Activated CD4-positive, alpha-beta T cell treated with anti-CD3 and anti-CD28 coated beads for 36 hours (primary cell): ENCODE results near the gene HGS. TPM values are rescaled to one million over a fixed set of nuclear protein-coding genes. Genes with fewer than 3 reads are reported as not detected.

ENCODE experiments used
- ATAC-seq: fragments of 200-7000 bp; cut with Tn5 transposase; one replicate; pipeline ENCODE4 v1.10.0; 2021; ENCODE audit warnings: mild to moderate bottlenecking, moderate library complexity
- CTCF ChIA-PET: fragments of 350-600 bp; sonication (Branson Sonifier 250); formaldehyde crosslinking; loops from one replicate; lab custom pipeline; 2021; ENCODE audit warnings: antibody characterized with exemption; lab: Charles Lee
- POLR2A ChIA-PET: fragments of 350-600 bp; sonication (Branson Sonifier 250); formaldehyde crosslinking; loops from one replicate; lab custom pipeline; 2021; ENCODE audit warnings: antibody characterized with exemption, inconsistent platforms; lab: Charles Lee
- DNase-seq: peaks from one replicate; pipeline ENCODE4 v3.0.0-alpha.2; 2020
- H3K27ac Mint-ChIP-seq: one replicate; pipeline ENCODE4 v1.8.0; 2021; ENCODE audit warnings: mixed read lengths
- H3K27me3 Mint-ChIP-seq: one replicate; pipeline ENCODE4 v1.8.0; 2021; ENCODE audit warnings: mixed read lengths
- H3K36me3 Mint-ChIP-seq: one replicate; pipeline ENCODE4 v1.8.0; 2021; ENCODE audit warnings: low read depth, mixed read lengths
- H3K4me1 Mint-ChIP-seq: one replicate; pipeline ENCODE4 v1.8.0; 2021; ENCODE audit warnings: mixed read lengths
- H3K4me3 Mint-ChIP-seq: one replicate; pipeline ENCODE4 v1.8.0; 2021; ENCODE audit warnings: mild to moderate bottlenecking, moderate library complexity, mixed read lengths
- H3K9me3 Mint-ChIP-seq: one replicate; pipeline ENCODE4 v1.8.0; 2021; ENCODE audit warnings: low read depth, mixed read lengths
- intact Hi-C, 2 experiments: fragments of 100-400 bp; cut with DNase I in 1 of 2; cut with micrococcal nuclease in 1 of 2; formaldehyde crosslinking; loops; one replicate each; pipeline versions ENCODE4 v1.14.2 to v1.15.1; 2022 to 2024; cut with DNase I, micrococcal nuclease
- total RNA-seq, 2 experiments: library from RNA; stranded (reverse); gene quantifications; one replicate each; pipeline ENCODE4 v1.2.3, GENCODE V29; 2021

The HGS gene
- total RNA-seq, 2 experiments from 2014 or later = 100 to 102 TPM

DNA sequence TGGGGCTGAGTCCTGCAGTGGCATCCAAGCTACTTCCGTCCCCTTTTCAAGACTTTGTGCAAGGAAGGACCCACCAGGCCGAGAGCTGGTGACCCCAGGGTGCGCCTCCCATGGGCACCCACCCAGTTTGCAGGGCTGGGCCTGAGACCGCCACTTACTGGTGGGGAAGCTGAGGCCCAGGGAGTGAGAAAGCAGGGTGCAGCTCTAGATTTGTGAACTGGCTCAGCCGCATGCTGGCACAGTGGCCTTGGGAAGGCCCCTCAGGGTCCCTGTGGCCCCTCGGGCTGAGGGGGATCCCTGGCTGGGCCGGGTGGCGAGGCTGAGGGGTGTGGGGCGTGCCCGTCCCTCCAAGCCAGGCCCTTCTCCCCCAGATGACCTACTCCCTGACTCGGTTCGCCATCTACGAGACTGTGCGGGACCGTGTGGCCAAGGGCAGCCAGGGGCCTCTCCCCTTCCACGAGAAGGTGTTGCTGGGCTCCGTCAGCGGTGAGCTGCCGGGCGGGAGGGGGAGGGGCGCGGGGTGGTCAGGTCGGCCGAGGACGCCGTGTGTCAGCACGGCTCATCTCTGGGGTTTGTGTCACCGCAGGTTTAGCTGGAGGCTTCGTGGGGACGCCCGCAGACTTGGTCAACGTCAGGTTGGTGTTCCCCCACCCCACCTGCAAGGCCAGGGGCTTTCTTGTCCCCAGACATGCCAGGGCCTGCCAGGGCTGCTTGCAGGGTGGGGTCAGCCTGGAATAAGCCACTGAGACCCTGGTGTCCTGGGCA lies 31.5 kb downstream of the HGS start:
- Mint-ChIP-seq H3K27me3 (no peaks in the 10 kb centered on the region), H3K36me3 (no peaks in the 10 kb centered on the region), H3K9me3 (no peaks in the 10 kb centered on the region), H3K4me3 (no peak overlapping the region), H3K4me1 (peaks cover 18% of the 10 kb centered on the region), H3K27ac (no peak overlapping the region)
- ChIA-PET CTCF (interaction anchor here (1.2 kb wide), 1 partner anchor 11 kb away, joined by 6 read pairs; no protein-coding TSS in a partner anchor), POLR2A (no interaction called here)
- DNase-seq = no peak
- intact Hi-C loops = no loop called here
- no peak for ATAC-seq

DNA sequence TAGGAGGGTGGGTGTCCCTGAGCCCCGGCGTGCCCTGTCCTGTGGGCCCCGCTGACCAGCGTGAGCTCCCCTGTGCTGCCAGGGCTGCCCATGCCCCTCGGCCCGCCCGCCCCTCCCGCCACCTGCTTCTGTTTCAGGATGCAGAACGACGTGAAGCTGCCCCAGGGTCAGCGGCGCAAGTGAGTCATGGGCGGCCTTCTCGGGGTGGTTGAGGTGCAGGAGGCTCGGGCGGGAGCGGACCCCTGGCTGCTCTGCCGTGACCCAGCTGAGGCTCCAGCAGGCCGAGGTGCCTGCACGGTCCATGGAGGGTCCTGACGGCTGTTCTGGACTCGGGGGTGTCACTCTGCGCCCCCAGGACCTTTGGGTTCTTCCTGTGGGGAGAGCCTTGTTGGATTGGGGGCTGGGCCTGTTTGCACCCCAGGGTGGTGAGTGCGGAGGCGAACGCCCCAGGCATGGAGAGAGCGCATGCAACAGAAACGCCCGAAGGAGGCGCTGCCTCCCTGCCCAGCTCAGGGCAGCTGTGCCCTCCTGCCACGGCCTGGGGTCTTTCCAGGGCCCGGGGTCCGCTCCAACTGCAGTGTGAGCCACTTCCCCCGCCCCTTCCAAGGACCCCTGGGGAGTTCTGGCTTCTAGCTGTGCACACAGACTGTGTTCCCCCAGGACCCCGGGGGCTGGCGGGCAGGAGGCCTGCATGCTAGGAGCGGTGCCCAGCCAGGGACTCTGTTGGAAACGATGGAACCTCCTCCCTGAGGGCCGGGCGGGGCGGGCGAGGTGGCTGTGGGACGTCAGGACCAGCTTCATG lies 32.3 kb downstream of the HGS start:
- H3K27me3 Mint-ChIP-seq = no peaks in the 10 kb centered on the region
- H3K4me1 Mint-ChIP-seq = peaks cover 10% of the 10 kb centered on the region
- no peaks in the 10 kb centered on the region for H3K9me3 Mint-ChIP-seq
- ChIA-PET POLR2A (no interaction called here), CTCF (no interaction called here)
- H3K27ac Mint-ChIP-seq = no peak overlapping the region
- ATAC-seq (no peak), DNase-seq (no peak)
- intact Hi-C loops = no loop called here
- no peaks in the 10 kb centered on the region for H3K36me3 Mint-ChIP-seq
- H3K4me3 Mint-ChIP-seq = no peak overlapping the region

DNA sequence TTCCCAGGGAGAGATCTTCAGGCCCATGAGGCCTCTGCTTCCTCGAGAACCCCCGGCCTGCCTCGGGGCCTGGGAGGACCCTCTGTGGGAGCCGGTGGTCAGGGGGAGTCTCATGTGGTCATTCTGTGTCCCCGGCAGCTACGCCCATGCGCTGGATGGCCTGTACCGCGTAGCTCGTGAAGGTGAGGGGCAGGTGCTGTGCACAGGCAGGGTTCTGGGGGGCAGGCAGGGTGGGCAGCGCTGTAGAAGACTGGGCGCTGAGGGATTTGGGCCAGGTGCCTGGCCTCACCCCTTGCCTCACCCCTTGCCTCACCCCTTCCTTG lies 32.8 kb downstream of the HGS start:
- CTCF ChIA-PET = no interaction called here
- Mint-ChIP-seq H3K27me3 (no peaks in the 10 kb centered on the region), H3K4me3 (no peak overlapping the region), H3K4me1 (peaks cover 7% of the 10 kb centered on the region), H3K27ac (no peak overlapping the region), H3K36me3 (no peaks in the 10 kb centered on the region), H3K9me3 (no peaks in the 10 kb centered on the region)
- intact Hi-C loops = no loop called here
- POLR2A ChIA-PET = no interaction called here
- ATAC-seq = no peak
- DNase-seq = no peak

DNA sequence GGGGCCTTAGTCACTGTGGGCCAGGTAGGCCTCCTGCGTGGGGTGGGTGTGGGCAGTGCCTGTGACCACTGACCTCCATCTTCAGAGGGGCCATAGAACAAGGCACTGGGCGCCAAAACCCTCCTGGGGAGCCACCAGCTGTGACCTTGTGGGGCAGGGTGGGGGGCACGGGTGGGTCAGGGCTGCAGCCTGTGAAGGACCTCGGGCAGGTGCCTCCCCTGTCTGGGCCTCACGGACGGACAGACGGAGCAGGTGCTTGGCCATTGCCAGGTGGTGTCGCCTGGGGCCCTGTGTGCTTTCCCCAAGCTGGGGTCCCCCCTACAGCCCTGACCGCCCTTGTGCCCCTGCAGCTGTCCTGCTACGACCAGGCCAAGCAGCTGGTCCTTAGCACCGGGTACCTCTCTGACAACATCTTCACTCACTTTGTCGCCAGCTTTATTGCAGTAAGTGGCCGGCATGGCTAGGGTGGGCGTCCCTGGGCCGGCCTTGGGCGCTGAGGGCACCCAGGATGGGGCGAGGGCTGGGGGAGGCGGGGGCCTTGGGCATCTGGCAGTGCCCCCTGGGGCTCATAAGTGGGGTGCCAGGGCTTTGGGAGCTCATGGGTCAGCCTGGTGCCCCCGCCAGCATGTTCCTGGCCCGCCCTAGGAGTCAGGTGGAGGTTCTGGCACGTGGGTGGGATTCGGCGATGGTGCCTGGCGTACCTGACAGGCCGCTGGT lies 33.4 kb downstream of the HGS start:
- intact Hi-C loops = no loop called here
- H3K36me3 Mint-ChIP-seq = no peaks in the 10 kb centered on the region
- DNase-seq (no peak), ATAC-seq (no peak)
- H3K4me1 Mint-ChIP-seq = peaks cover 7% of the 10 kb centered on the region
- no peaks in the 10 kb centered on the region for H3K27me3 Mint-ChIP-seq
- no peaks in the 10 kb centered on the region for H3K9me3 Mint-ChIP-seq
- ChIA-PET POLR2A (no interaction called here), CTCF (interaction anchor here (0.8 to 1.0 kb wide), 2 partner anchors 12 to 14 kb away, joined by 3 read pairs; no protein-coding TSS in a partner anchor)
- no peak overlapping the region for H3K4me3 Mint-ChIP-seq
- no peak overlapping the region for H3K27ac Mint-ChIP-seq

DNA sequence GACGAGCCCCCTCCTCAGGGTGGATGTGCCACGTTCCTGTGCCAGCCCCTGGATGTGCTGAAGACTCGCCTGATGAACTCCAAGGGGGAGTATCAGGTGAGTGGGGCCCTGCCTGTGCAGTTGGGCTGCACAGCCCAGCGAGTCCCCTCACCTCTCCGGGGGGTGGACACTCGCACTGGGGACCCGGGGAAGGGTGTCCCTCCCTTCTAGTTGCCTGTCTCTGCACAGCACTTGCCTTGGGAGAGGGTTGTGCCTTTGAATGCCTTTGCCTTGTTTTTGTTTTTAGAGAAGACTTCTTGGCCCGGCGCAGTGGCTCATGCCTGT lies 33.9 kb downstream of the HGS start:
- ChIA-PET CTCF (interaction anchor here (0.8 to 1.0 kb wide), 2 partner anchors 11 to 14 kb away, joined by 3 read pairs; no protein-coding TSS in a partner anchor), POLR2A (no interaction called here)
- ATAC-seq = no peak
- Mint-ChIP-seq H3K9me3 (no peaks in the 10 kb centered on the region), H3K27ac (no peak overlapping the region), H3K36me3 (no peaks in the 10 kb centered on the region), H3K4me1 (peaks cover 6% of the 10 kb centered on the region), H3K4me3 (no peak overlapping the region), H3K27me3 (no peaks in the 10 kb centered on the region)
- intact Hi-C loops = no loop called here
- no peak for DNase-seq

DNA sequence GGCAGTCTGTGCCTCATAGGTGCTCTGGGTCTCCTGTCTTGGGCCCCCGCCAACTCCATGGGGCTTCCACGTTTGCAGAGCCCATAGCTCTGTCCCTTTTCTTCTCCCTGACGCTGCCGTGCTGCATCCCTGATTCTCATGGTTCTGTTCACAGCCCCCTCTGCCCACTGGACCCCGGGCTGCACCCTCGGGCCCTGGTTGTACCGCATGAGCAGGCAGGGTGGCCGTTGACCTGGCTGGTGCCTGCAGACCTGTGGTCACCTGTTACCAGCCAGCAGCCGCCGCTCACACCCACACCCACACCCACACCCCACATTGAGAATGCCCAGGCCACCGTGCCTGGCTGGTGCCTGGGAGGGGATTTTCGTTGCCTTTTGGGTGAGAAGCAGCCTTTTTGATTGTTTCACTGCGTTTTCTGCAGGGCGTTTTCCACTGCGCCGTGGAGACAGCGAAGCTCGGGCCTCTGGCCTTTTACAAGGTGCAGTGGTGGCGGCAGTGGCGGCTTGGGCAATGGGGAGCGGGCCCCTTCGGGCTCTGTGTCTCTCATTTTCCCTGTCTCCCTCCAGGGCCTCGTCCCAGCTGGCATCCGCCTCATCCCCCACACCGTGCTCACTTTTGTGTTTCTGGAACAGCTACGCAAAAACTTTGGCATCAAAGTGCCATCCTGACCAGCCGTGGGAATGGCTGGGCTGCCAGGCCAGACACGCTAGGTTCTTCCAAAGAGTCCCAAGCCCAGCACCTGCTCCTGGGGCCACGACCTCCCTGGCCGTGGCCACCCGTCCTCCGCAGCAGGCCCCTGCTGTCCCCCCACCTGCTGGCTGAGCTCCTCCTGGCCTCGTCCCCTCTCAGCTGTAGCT lies 35.8 kb downstream of the HGS start:
- intact Hi-C loops = no loop called here
- ChIA-PET POLR2A (no interaction called here), CTCF (no interaction called here)
- no peaks in the 10 kb centered on the region for H3K36me3 Mint-ChIP-seq
- no peaks in the 10 kb centered on the region for H3K9me3 Mint-ChIP-seq
- ATAC-seq = no peak
- H3K27me3 Mint-ChIP-seq = peaks cover 4% of the 10 kb centered on the region
- H3K4me3 Mint-ChIP-seq = no peak overlapping the region
- no peak overlapping the region for H3K27ac Mint-ChIP-seq
- no peak for DNase-seq
- H3K4me1 Mint-ChIP-seq = no peaks in the 10 kb centered on the region

DNA sequence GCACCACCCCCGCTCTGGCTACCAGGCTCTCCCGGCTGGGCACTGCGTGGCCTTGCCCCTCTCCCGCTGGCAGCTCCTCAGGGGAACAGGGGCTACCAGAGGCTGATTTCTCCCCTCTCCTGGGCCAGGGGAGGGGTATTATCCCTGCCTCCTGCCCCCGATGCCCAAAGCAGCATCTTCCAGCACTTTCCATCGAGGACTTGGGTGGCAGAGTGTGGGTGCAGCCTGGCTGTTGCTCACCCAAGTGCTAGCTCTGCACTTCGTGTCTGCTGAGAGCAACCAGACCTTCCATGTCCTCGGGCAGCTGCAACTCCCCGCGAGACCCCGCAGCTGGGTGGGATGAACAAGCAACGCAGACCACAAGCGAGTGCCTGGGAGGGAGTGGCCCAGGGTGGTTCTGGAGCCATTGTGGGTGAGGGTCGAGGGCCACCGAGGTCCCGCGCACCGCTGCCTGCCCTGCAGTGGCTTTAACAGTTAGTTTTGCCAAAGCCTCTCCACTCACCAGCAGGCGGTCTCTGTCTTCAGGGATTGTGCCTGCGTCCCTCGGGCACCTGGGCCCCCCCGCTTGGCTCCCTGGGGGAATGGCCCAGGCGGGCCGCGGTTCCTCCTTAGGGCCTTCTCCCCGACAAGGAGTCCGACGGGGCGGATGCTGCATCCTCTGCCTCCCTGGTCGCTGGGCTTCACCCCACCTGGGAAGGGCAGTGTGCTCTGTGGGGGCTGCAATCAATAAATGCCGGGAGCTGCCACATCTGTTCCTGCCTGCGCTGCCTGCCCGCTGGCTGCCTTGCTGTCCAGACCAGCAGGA lies 36.7 kb downstream of the HGS start:
- intact Hi-C loops = no loop called here
- Mint-ChIP-seq H3K4me3 (no peak overlapping the region), H3K4me1 (no peaks in the 10 kb centered on the region), H3K9me3 (no peaks in the 10 kb centered on the region), H3K27ac (no peak overlapping the region), H3K36me3 (no peaks in the 10 kb centered on the region), H3K27me3 (peaks cover 4% of the 10 kb centered on the region)
- POLR2A ChIA-PET = no interaction called here
- DNase-seq (no peak), ATAC-seq (no peak)
- CTCF ChIA-PET = no interaction called here

DNA sequence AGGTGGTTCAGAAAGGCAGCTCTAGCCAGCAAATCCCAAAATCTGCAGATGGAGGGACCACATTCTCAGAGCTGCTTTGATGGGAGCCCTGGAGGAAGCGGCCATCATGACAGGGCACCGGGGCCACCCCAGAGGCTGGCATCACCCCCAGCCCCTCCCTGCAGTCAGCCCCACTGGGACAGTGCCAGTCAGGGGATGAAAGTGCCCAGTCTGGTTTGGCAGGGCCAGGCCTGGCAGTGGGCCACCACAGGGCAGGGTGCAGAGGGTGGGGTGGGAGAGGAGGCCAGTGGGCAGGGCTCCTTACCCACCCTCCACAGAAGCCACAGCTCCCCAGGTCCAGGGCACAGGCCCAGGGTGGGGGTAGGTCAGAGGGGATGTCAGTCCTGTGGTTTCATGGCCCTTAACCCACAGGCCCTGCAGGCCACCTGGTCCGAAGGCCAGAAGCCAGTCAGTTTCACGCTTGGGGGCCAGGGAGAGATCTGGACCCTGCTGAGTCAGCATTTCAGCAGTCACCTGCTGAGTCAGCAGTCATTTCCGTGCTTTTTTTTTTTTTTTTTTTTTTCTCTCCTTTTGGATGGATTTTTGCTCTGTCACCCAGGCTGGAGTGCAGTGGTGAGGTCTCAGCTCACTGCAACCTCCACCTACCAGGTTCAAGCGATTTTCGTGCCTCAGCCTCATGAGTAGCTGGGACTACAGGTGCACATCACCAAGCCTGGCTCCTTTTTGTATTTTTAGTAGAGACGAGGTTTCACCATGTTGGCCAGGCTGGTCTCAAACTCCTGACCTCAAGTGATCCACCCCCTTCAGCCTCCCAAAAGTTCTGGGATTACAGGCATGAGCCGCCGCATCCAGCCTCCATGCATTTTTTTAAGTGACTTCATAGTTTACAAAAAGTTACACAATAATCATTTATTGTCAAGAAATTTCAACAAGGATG lies 38.6 kb downstream of the HGS start:
- intact Hi-C loops = no loop called here
- no peak overlapping the region for H3K4me3 Mint-ChIP-seq
- peak; percentile 33 for ATAC-seq
- H3K36me3 Mint-ChIP-seq = no peaks in the 10 kb centered on the region
- DNase-seq = no peak
- no peaks in the 10 kb centered on the region for H3K9me3 Mint-ChIP-seq
- CTCF ChIA-PET = interaction anchor here (0.6 to 1.0 kb wide), 2 partner anchors 11 to 429 kb away, joined by 3 to 4 read pairs; no protein-coding TSS in a partner anchor
- peaks cover 9% of the 10 kb centered on the region for H3K27me3 Mint-ChIP-seq
- H3K27ac Mint-ChIP-seq = no peak overlapping the region
- POLR2A ChIA-PET = interaction anchor here (0.6 kb wide), 1 partner anchor 152 kb away, joined by 6 read pairs; no protein-coding TSS in a partner anchor
- H3K4me1 Mint-ChIP-seq = no peaks in the 10 kb centered on the region

DNA sequence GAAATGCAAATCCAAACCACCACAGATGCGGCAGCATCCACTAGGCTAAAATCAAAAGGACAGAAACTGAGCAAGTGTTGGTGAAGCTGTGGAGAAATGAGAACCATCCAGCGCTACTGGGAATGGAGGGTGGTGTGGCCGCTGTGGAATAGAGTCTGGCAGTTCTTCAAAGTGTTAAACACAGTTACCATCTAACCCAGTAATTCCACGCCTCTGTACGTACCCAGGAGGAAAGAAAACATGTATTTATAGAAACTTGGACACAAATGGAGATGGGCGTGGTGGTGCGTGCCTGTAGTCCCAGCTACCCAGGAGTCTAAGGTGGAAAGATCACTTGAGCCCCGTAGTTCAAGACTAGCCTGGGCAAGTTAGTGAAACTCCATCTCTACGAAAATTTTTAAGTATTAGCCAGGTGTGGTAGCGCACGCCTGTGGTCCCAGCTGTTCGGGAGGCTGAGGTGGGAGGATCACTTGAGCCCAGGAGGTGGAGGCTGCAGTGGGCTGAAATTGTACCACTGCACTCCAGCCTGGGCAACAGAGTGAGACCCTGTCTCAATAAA lies 39.9 kb downstream of the HGS start:
- Mint-ChIP-seq H3K9me3 (no peaks in the 10 kb centered on the region), H3K27ac (no peak overlapping the region), H3K4me1 (no peaks in the 10 kb centered on the region), H3K4me3 (no peak overlapping the region), H3K27me3 (peaks cover 9% of the 10 kb centered on the region), H3K36me3 (no peaks in the 10 kb centered on the region)
- CTCF ChIA-PET = no interaction called here
- DNase-seq = no peak
- POLR2A ChIA-PET = no interaction called here
- intact Hi-C loops = no loop called here
- no peak for ATAC-seq
